Caco-2 (cell line): ENCODE data around the gene MSRB2. TPM values are rescaled to one million over a fixed set of nuclear protein-coding genes. Genes with fewer than 3 reads are reported as not detected.

Source experiments
- BruUV-seq: library from RNA; stranded (reverse); fragments of 400-500 nt; replicated peaks from 2 replicates; lab custom pipeline; 2021; lab: Mats Ljungman, UMichigan
- CTCF ChIA-PET: fragments of 300-600 bp; sonication (Branson Sonifier 250); formaldehyde crosslinking; loops from one replicate; lab custom pipeline; 2022; ENCODE audit warnings: antibody characterized with exemption; lab: Charles Lee
- POLR2A ChIA-PET: fragments of 300-600 bp; sonication (Branson Sonifier 250); formaldehyde crosslinking; loops from one replicate; lab custom pipeline; 2022; ENCODE audit warnings: antibody characterized with exemption; lab: Charles Lee
- DNase-seq, 2 experiments: peaks; one replicate each; pipeline versions ENCODE4 v3.0.0 to v3.0.0-alpha.2; 2020 to 2022
- H3K27me3 ChIP-seq: replicated peaks from 2 replicates; pipeline ENCODE4 v1.6.0; 2011; ENCODE audit warnings: low read length; ENCODE audit not compliant: control insufficient read depth, insufficient read depth
- H3K36me3 ChIP-seq: 2 replicates; pipeline ENCODE4 v1.5.1; 2011; ENCODE audit warnings: low read length; ENCODE audit not compliant: control insufficient read depth, insufficient read depth
- H3K4me1 ChIP-seq: fragments of 250-450 bp; sonication (Bioruptor Pico); 2 replicates; pipeline ENCODE4 v1.5.1; 2020; ENCODE audit warnings: mild to moderate bottlenecking
- H3K4me3 ChIP-seq: 2 replicates; pipeline ENCODE4 v1.5.1; 2011; ENCODE audit warnings: low read depth, mild to moderate bottlenecking, control low read depth, low read length
- H3K9me3 ChIP-seq: fragments of 250-450 bp; sonication (Bioruptor Pico); 2 replicates; pipeline ENCODE4 v1.5.1; 2020; ENCODE audit warnings: mild to moderate bottlenecking, moderate library complexity
- H3K27ac Mint-ChIP-seq: one replicate; pipeline ENCODE4 v1.8.0; 2022; ENCODE audit warnings: mixed read lengths; ENCODE audit not compliant: unreplicated experiment
- H3K27me3 Mint-ChIP-seq: one replicate; pipeline ENCODE4 v1.8.0; 2022; ENCODE audit warnings: mixed read lengths; ENCODE audit not compliant: insufficient read depth, unreplicated experiment
- H3K36me3 Mint-ChIP-seq: one replicate; pipeline ENCODE4 v1.8.0; 2022; ENCODE audit warnings: mild to moderate bottlenecking, mixed read lengths; ENCODE audit not compliant: insufficient read depth, unreplicated experiment
- H3K4me1 Mint-ChIP-seq: one replicate; pipeline ENCODE4 v1.8.0; 2022; ENCODE audit warnings: low read depth, mixed read lengths; ENCODE audit not compliant: unreplicated experiment
- H3K4me3 Mint-ChIP-seq: one replicate; pipeline ENCODE4 v1.8.0; 2022; ENCODE audit warnings: mild to moderate bottlenecking, moderate library complexity, mixed read lengths; ENCODE audit not compliant: unreplicated experiment
- H3K9me3 Mint-ChIP-seq: one replicate; pipeline ENCODE4 v1.8.0; 2022; ENCODE audit warnings: mixed read lengths; ENCODE audit not compliant: unreplicated experiment
- CTCF ChIP-seq, 2 experiments: fragments of 200-600 bp in 1 of 2; IDR thresholded peaks; 1 replicate in 1 of 2; 2 replicates in 1 of 2; pipeline versions ENCODE4 v1.5.1 to v1.8.0; 2011 to 2022; ENCODE audit warnings: antibody characterized with exemption in 1 of 2, control low read depth in 1 of 2, inconsistent platforms in 1 of 2, low read depth in 1 of 2, low read length in 1 of 2, mild to moderate bottlenecking in 1 of 2, moderate library complexity in 1 of 2; ENCODE audit not compliant: insufficient read depth in 1 of 2, severe bottlenecking in 1 of 2, unreplicated experiment in 1 of 2
- intact Hi-C: fragments of 100-400 bp; cut with micrococcal nuclease; formaldehyde crosslinking; loops from one replicate; pipeline ENCODE4 v1.10.0; 2022; ENCODE audit not compliant: unreplicated experiment
- total RNA-seq: library from RNA; stranded (reverse); gene quantifications from 2 replicates; pipeline ENCODE4 v1.2.3, GENCODE V29; 2022

The MSRB2 gene
- total RNA-seq, 1 experiment from 2014 or later = 13.7 TPM

DNA sequence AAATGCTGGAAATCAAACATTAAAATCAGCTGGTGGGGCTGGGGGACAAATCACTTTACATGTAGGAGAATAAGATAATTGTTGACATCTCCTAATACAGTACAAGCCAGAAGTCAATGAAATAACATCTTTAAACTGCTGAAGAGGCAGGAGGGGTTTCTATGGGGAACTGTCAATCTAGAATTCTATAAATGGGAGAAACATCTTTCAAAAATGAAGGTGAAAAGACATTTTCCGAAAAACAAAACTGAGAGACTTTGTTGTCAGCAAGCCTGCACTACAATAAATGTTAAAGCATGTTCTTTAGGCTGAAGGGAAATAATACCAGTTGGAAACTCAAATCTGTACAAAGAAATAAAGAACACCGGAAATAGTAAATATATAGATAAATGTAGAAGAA, 17.3 kb upstream of the MSRB2 start:
- DNase-seq = no peak
- no peaks in the 10 kb centered on the region for H3K9me3 ChIP-seq
- H3K4me3 Mint-ChIP-seq = no peak overlapping the region
- no peak overlapping the region for H3K27ac Mint-ChIP-seq
- H3K36me3 Mint-ChIP-seq = no peaks in the 10 kb centered on the region
- H3K36me3 ChIP-seq = no peaks in the 10 kb centered on the region
- ChIA-PET POLR2A (no interaction called here), CTCF (no interaction called here)
- H3K27me3 Mint-ChIP-seq = peaks cover 12% of the 10 kb centered on the region
- TF ChIP-seq CTCF (IDR thresholded peaks at IDR 0.05; ENCODE audit: insufficient read depth in 1 of 2, low read depth in 1 of 2, low read length in 1 of 2, severe bottlenecking in 1 of 2, unreplicated experiment in 1 of 2) = no peak
- intact Hi-C loops = no loop called here
- H3K4me1 ChIP-seq = no peaks in the 10 kb centered on the region
- no TSS peak for BruUV-seq
- H3K4me3 ChIP-seq = no peak overlapping the region
- H3K27me3 ChIP-seq = no peaks in the 10 kb centered on the region; the same call in 1 of the 2 replicates
- H3K4me1 Mint-ChIP-seq = no peaks in the 10 kb centered on the region
- H3K9me3 Mint-ChIP-seq = no peaks in the 10 kb centered on the region

- Histone ChIP-seq H3K4me3 (no peak overlapping the region), H3K4me1 (no peaks in the 10 kb centered on the region), H3K9me3 (no peaks in the 10 kb centered on the region), H3K36me3 (no peaks in the 10 kb centered on the region), H3K27me3 (no peaks in the 10 kb centered on the region)
- intact Hi-C loops = no loop called here
- Mint-ChIP-seq H3K36me3 (no peaks in the 10 kb centered on the region), H3K27ac (no peak overlapping the region), H3K27me3 (peaks cover 12% of the 10 kb centered on the region), H3K9me3 (peaks cover 4% of the 10 kb centered on the region), H3K4me3 (no peak overlapping the region), H3K4me1 (no peaks in the 10 kb centered on the region)
- no peak for TF ChIP-seq CTCF (IDR thresholded peaks at IDR 0.05; ENCODE audit: insufficient read depth in 1 of 2, low read depth in 1 of 2, low read length in 1 of 2, severe bottlenecking in 1 of 2, unreplicated experiment in 1 of 2)
- POLR2A ChIA-PET = no interaction called here
- no TSS peak for BruUV-seq
- no peak for DNase-seq
- CTCF ChIA-PET = no interaction called here
Observed at GRCh38 chr10:23079700-23080099, 15.7 kb upstream of the MSRB2 start.

- no TSS peak for BruUV-seq
- intact Hi-C loops = no loop called here
- peaks cover 9% of the 10 kb centered on the region for H3K9me3 Mint-ChIP-seq
- H3K4me1 Mint-ChIP-seq = no peaks in the 10 kb centered on the region
- Histone ChIP-seq H3K4me1 (no peaks in the 10 kb centered on the region), H3K9me3 (peaks cover under 1% of the 10 kb centered on the region; the same call in 1 of the 2 replicates), H3K36me3 (no peaks in the 10 kb centered on the region), H3K4me3 (no peak overlapping the region), H3K27me3 (no peaks in the 10 kb centered on the region)
- no peak for DNase-seq
- peaks cover 12% of the 10 kb centered on the region for H3K27me3 Mint-ChIP-seq
- TF ChIP-seq CTCF (IDR thresholded peaks at IDR 0.05; ENCODE audit: insufficient read depth in 1 of 2, low read depth in 1 of 2, low read length in 1 of 2, severe bottlenecking in 1 of 2, unreplicated experiment in 1 of 2) = no peak
- no peak overlapping the region for H3K4me3 Mint-ChIP-seq
- ChIA-PET POLR2A (interaction anchor here (0.7 kb wide), 1 partner anchor 12 kb away, joined by 3 read pairs; no protein-coding TSS in a partner anchor), CTCF (no interaction called here)
- no peak overlapping the region for H3K27ac Mint-ChIP-seq
- no peaks in the 10 kb centered on the region for H3K36me3 Mint-ChIP-seq
Observed at GRCh38 chr10:23080262-23080661, 15.1 kb upstream of the MSRB2 start.
